ENCODE measurements around the gene KRTAP10-11. TPM values are rescaled to one million over a fixed set of nuclear protein-coding genes. Genes with fewer than 3 reads are reported as not detected.
"Not testable (repeated sequence)": the region's sequence is repeated elsewhere in the genome, so short reads cannot be mapped to it uniquely, and the experiment has no call there.

The KRTAP10-11 gene
- total and polyA plus RNA-seq, 12 donors = not detected

GRCh38 chr21:44657635-44658540 is 11.7 kb downstream of the KRTAP10-11 start, which contains the start of gene KRTAP12-3:
KRTAP12-3 (plus strand) TSS chr21:44657932; CDS start chr21:44657980, 48 bp downstream.
- H3K4me1 ChIP-seq (replicated peaks in 1 of 2) = no peaks in the 10 kb centered on the region
- no peak within 1 kb of the TSS for H3K27ac ChIP-seq
- no peak for TF ChIP-seq CTCF (IDR thresholded peaks at IDR 0.05)
- TF ChIP-seq POLR2A (IDR thresholded peaks at IDR 0.05) = no peak
- no peak for DNase-seq
- no peaks in the 10 kb centered on the region for H3K36me3 ChIP-seq (replicated peaks in 1 of 2)
- no peaks in the 10 kb centered on the region for H3K9me3 ChIP-seq (replicated peaks in 1 of 3)
- no peak within 1 kb of the TSS for H3K4me3 ChIP-seq
- peaks cover 3% of the 10 kb centered on the region for H3K27me3 ChIP-seq
- intact Hi-C loops (cut with DNase I) = no loop called here
- 67 to 78% (median 73%) methylated on average over 17 to 26 of the region's 26 CpGs for WGBS, 4 donors

- Histone ChIP-seq H3K27ac (no peak overlapping the region), H3K27me3 (peaks cover 3% of the 10 kb centered on the region), H3K9me3 (replicated peaks in 1 of 3) (no peaks in the 10 kb centered on the region), H3K4me3 (no peak overlapping the region), H3K36me3 (replicated peaks in 1 of 2) (no peaks in the 10 kb centered on the region), H3K4me1 (replicated peaks in 1 of 2) (no peaks in the 10 kb centered on the region)
- intact Hi-C loops (cut with DNase I) = no loop called here
- no peak for TF ChIP-seq CTCF (IDR thresholded peaks at IDR 0.05)
- no peak for TF ChIP-seq POLR2A (IDR thresholded peaks at IDR 0.05)
- 68 to 82% (median 73%) methylated on average over 5 of the region's 5 CpGs for WGBS, 4 donors
- no peak for DNase-seq
These were observed 12.3 kb downstream of the KRTAP10-11 start for GRCh38 chr21:44658541-44658910.

GRCh38 chr21:44658913-44659595 is 12.8 kb downstream of the KRTAP10-11 start:
- Histone ChIP-seq H3K9me3 (replicated peaks in 1 of 3) (no peaks in the 10 kb centered on the region), H3K4me3 (no peak overlapping the region), H3K4me1 (replicated peaks in 1 of 2) (no peaks in the 10 kb centered on the region), H3K27me3 (peaks cover 3% of the 10 kb centered on the region), H3K36me3 (replicated peaks in 1 of 2) (no peaks in the 10 kb centered on the region), H3K27ac (no peak overlapping the region)
- TF ChIP-seq CTCF (IDR thresholded peaks at IDR 0.05) = no peak
- no peak for TF ChIP-seq POLR2A (IDR thresholded peaks at IDR 0.05)
- 49 to 66% (median 58%) methylated on average over 11 of the region's 11 CpGs for WGBS, 4 donors
- intact Hi-C loops (cut with DNase I) = no loop called here
- DNase-seq = no peak

- H3K27ac ChIP-seq; H3K4me1 ChIP-seq (replicated peaks in 1 of 2); H3K4me3 ChIP-seq; intact Hi-C loops (cut with DNase I); H3K36me3 ChIP-seq (replicated peaks in 1 of 2); H3K9me3 ChIP-seq (replicated peaks in 1 of 3); H3K27me3 ChIP-seq: not testable (repeated sequence)
- 37 to 55% (median 44%) methylated on average over 7 of the region's 7 CpGs for whole genome bisulfite sequencing, 4 donors
- peak in 1 of 7 donors; percentile 3 for DNase-seq
These were observed 15.4 kb downstream of the KRTAP10-11 start for GRCh38 chr21:44661567-44661966.

Data from adrenal gland (tissue), 12 donors.